ENCODE data around the gene SLC30A1. TPM values are rescaled to one million over a fixed set of nuclear protein-coding genes. Genes with fewer than 3 reads are reported as not detected.

Gene SLC30A1
- total and polyA plus RNA-seq, 2 donors from 2014 or later, result 8.2 to 37.7 TPM

DNA sequence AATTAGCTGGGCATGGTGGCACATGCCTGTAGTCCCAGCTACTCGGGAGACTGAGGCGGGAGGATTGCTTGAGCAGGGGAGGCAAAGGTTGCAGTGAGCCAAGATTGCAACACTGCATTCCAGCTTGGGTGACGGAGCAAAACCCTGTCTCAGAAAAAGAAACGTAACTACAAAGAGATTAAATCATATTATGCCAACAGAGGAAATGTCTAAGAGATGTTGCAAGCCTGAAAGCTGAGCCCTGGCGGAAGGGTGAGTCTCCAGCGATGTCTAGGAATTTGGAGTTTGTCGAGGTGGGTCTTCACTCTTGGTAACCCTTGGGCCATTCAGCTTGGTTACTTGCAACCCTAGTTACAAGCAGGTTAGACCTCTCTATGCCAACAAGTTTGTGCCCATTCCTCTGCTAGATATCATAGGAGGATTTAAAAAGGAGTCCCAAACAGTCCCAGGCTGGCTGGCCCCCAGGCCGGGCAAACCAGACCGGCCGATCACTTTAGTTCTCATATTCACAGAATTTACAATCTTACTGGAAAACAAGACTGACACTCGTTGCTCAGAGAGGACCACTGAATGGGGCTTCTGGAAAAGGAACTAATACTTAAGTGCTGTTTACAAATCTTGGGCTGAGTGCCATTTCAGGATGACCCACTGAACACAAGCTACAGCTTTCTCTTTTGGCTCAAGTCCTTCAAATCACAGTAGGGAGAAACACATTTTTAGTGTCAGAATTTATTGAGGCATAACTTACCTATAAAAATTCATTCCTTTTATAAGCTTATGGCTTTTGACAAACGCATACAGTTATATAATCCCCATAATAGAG is 27.1 kb downstream of the SLC30A1 start:
- Histone ChIP-seq H3K4me1 (ENCODE audit: control insufficient read depth in 2 of 3, insufficient read depth in 2 of 3, low read depth in 1 of 3, low read length in 3 of 3) (peaks cover 0 to 15% (median 10%) of the 10 kb centered on the region in 3 donors), H3K9me3 (ENCODE audit: control insufficient read depth in 2 of 3, insufficient read depth in 1 of 3, low read length in 3 of 3) (no peaks in the 10 kb centered on the region), H3K4me3 (ENCODE audit: low read length in 3 of 3) (no peak overlapping the region), H3K27ac (ENCODE audit: low read depth in 2 of 2, low read length in 2 of 2) (no peak overlapping the region), H3K9ac (ENCODE audit: low read length in 3 of 3) (no peak overlapping the region), H3K36me3 (ENCODE audit: control insufficient read depth in 2 of 3, insufficient read depth in 3 of 3, low read length in 3 of 3) (no peaks in the 10 kb centered on the region), H3K27me3 (ENCODE audit: control insufficient read depth, insufficient read depth, low read length) (no peaks in the 10 kb centered on the region)
- FAIRE-seq (no peak), DNase-seq (peak in 2 of 5 donors; percentile 27 to 35)
- intact Hi-C loops (cut with DNase I), result no loop called here
- TF ChIP-seq, protein P1, sequence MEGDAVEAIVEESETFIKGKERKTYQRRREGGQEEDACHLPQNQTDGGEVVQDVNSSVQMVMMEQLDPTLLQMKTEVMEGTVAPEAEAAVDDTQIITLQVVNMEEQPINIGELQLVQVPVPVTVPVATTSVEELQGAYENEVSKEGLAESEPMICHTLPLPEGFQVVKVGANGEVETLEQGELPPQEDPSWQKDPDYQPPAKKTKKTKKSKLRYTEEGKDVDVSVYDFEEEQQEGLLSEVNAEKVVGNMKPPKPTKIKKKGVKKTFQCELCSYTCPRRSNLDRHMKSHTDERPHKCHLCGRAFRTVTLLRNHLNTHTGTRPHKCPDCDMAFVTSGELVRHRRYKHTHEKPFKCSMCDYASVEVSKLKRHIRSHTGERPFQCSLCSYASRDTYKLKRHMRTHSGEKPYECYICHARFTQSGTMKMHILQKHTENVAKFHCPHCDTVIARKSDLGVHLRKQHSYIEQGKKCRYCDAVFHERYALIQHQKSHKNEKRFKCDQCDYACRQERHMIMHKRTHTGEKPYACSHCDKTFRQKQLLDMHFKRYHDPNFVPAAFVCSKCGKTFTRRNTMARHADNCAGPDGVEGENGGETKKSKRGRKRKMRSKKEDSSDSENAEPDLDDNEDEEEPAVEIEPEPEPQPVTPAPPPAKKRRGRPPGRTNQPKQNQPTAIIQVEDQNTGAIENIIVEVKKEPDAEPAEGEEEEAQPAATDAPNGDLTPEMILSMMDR (IDR thresholded peaks at IDR 0.05; ENCODE audit: borderline replicate concordance, extremely low read depth, insufficient read depth), result no peak

DNA sequence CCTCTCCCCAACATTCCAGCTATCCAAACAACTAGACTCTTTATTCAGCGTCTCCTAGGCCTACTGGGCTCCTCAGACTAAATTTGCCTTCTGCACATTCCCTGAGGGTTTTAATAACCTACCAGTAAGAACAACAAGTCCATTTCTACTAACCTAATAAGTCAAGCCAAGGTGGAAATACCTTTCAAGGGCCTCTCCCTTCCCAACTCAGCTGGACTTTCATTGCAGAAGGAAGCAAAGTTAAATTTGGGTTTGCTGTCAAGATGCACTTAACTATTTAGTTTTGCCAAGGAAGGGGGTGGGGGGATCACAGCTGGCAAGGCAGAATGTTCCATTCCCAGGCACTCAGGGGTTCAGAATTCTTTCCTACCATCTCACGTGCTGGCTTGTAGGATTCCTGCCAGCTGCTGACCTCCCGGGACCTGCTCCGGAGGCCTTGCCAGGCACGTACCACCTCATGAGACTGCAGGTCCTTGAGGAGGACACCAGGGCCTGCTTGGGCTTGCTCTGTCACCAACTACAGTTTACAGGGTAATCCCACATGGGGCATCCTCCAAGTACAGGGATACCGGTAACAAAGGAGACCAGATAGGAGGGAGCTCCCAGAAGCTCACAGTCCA is 29.8 kb downstream of the SLC30A1 start:
- H3K27me3 ChIP-seq (ENCODE audit: control insufficient read depth, insufficient read depth, low read length), result no peaks in the 10 kb centered on the region
- FAIRE-seq, result no peak
- DNase-seq, result peak in 1 of 5 donors; percentile 85
- H3K9me3 ChIP-seq (ENCODE audit: control insufficient read depth in 2 of 3, insufficient read depth in 1 of 3, low read length in 3 of 3), result no peaks in the 10 kb centered on the region
- H3K9ac ChIP-seq (ENCODE audit: low read length in 3 of 3), result no peak overlapping the region
- H3K27ac ChIP-seq (ENCODE audit: low read depth in 2 of 2, low read length in 2 of 2), result peak overlapping the region; percentile 54 to 62
- no peaks in the 10 kb centered on the region for H3K36me3 ChIP-seq (ENCODE audit: control insufficient read depth in 2 of 3, insufficient read depth in 3 of 3, low read length in 3 of 3)
- H3K4me1 ChIP-seq (ENCODE audit: control insufficient read depth in 2 of 3, insufficient read depth in 2 of 3, low read depth in 1 of 3, low read length in 3 of 3), result peaks cover 0 to 15% (median 10%) of the 10 kb centered on the region in 3 donors
- intact Hi-C loops (cut with DNase I), result no loop called here
- TF ChIP-seq, protein P1 (IDR thresholded peaks at IDR 0.05; ENCODE audit: borderline replicate concordance, extremely low read depth, insufficient read depth), result no peak
- H3K4me3 ChIP-seq (ENCODE audit: low read length in 3 of 3), result no peak overlapping the region

DNA sequence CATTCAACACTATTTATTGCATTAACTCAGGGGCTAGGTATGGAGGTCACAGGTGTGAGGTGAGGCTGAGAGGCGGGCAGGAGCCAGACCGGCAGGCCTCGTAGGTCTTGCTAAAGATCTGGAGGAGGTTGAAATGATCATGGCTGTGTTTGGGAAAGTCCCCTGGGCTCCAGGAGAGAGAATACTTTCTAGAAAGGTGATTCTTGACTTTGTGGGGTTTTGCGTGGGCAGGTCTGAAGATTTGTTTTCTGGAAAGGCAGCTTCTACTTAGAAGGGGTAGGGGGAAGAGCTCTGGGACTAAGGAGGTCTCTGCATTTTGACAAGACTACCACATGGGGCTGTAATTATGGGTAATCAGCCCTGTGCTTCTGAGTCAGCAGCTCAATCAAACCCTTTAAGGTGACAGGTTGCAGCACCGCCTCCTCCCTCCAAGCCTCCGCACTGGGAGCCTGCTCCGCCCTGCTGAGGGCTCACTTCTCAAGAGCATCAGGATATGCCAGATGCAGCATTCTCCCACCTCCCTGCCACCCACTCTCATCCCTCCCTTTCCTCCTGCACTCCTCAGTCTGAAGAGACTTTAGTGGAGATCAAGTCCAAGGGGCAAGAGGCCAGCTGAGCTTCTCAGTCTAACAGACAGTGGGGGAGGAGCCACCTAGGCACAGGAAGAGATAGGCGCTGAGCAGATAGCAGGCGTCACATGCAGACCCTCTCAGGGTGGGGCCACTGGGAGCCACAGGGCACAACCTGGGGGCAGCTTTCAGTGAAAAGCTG is 30.5 kb downstream of the SLC30A1 start:
- FAIRE-seq (no peak), DNase-seq (peak in 3 of 5 donors; percentile 25 to 46 (median 31))
- Histone ChIP-seq H3K4me3 (ENCODE audit: low read length in 3 of 3) (no peak overlapping the region), H3K27me3 (ENCODE audit: control insufficient read depth, insufficient read depth, low read length) (no peaks in the 10 kb centered on the region), H3K9ac (ENCODE audit: low read length in 3 of 3) (no peak overlapping the region), H3K9me3 (ENCODE audit: control insufficient read depth in 2 of 3, insufficient read depth in 1 of 3, low read length in 3 of 3) (no peaks in the 10 kb centered on the region), H3K4me1 (ENCODE audit: control insufficient read depth in 2 of 3, insufficient read depth in 2 of 3, low read depth in 1 of 3, low read length in 3 of 3) (peaks cover 0 to 15% (median 10%) of the 10 kb centered on the region in 3 donors), H3K36me3 (ENCODE audit: control insufficient read depth in 2 of 3, insufficient read depth in 3 of 3, low read length in 3 of 3) (no peaks in the 10 kb centered on the region), H3K27ac (ENCODE audit: low read depth in 2 of 2, low read length in 2 of 2) (peak overlapping the region; percentile 39 to 54)
- intact Hi-C loops (cut with DNase I), result no loop called here
- TF ChIP-seq, protein P1 (IDR thresholded peaks at IDR 0.05; ENCODE audit: borderline replicate concordance, extremely low read depth, insufficient read depth), result no peak

Data from kidney (tissue), 14 donors.